Panc1 (cell line): ENCODE measurements around the gene DENND1B. TPM values are rescaled to one million over a fixed set of nuclear protein-coding genes. Genes with fewer than 3 reads are reported as not detected.

Experiments
- ATAC-seq: fragments of 200-7000 bp; cut with Tn5 transposase; 2 replicates; pipeline ENCODE4 v1.9.1; 2020; ENCODE audit warnings: mild to moderate bottlenecking, moderate library complexity
- BruUV-seq: library from RNA; stranded (reverse); fragments of 400-500 nt; replicated peaks from 2 replicates; lab custom pipeline; 2021; lab: Mats Ljungman, UMichigan
- CTCF ChIA-PET: fragments of 300-600 bp; sonication (Branson Sonifier 250); formaldehyde crosslinking; loops from one replicate; lab custom pipeline; 2022; ENCODE audit warnings: antibody characterized with exemption; lab: Charles Lee
- POLR2A ChIA-PET: fragments of 300-600 bp; sonication (Branson Sonifier 250); formaldehyde crosslinking; loops from one replicate; lab custom pipeline; 2022; ENCODE audit warnings: antibody characterized with exemption; lab: Charles Lee
- DNase-seq: peaks from one replicate; pipeline ENCODE4 v3.0.0-alpha.2; 2010; ENCODE audit warnings: low read depth, low spot score
- H3K27ac ChIP-seq: 2 replicates; pipeline ENCODE4 v1.5.1; 2011; ENCODE audit warnings: mild to moderate bottlenecking, low read length, inconsistent platforms
- H3K27me3 ChIP-seq: fragments of 200-500 bp; sonication (Bioruptor generic); 2 replicates; pipeline ENCODE4 v1.6.0; 2014; ENCODE audit warnings: low read length, inconsistent platforms; ENCODE audit not compliant: control insufficient read depth, insufficient read depth
- H3K36me3 ChIP-seq: fragments of 200-500 bp; sonication (Bioruptor generic); 2 replicates; pipeline ENCODE4 v1.5.1; 2014; ENCODE audit warnings: inconsistent platforms, mild to moderate bottlenecking, low read length, moderate library complexity; ENCODE audit not compliant: control insufficient read depth, insufficient read depth
- H3K4me1 ChIP-seq: 2 replicates; pipeline ENCODE4 v1.5.1; 2011; ENCODE audit warnings: inconsistent platforms, mild to moderate bottlenecking, low read length, moderate library complexity; ENCODE audit not compliant: control insufficient read depth, insufficient read depth
- H3K4me3 ChIP-seq, 2 experiments: 2 replicates each; pipeline ENCODE4 v1.5.1; 2011 to 2012; ENCODE audit warnings: low read depth in 2 of 2, low read length in 2 of 2, mild to moderate bottlenecking in 2 of 2, inconsistent platforms in 1 of 2, moderate library complexity in 1 of 2
- H3K9me3 ChIP-seq: fragments of 200-500 bp; sonication (Bioruptor generic); 2 replicates; pipeline ENCODE4 v1.5.1; 2014; ENCODE audit warnings: low read depth, mild to moderate bottlenecking, inconsistent platforms, low read length, moderate library complexity; ENCODE audit not compliant: control insufficient read depth, insufficient read depth
- POLR2AphosphoS5 ChIP-seq: IDR thresholded peaks from 2 replicates; pipeline ENCODE4 v1.6.1; 2012; ENCODE audit warnings: mild to moderate bottlenecking, low read depth, low read length, moderate library complexity
- SIN3A ChIP-seq: IDR thresholded peaks from 2 replicates; pipeline ENCODE4 v1.6.1; 2012; ENCODE audit warnings: low read depth, mild to moderate bottlenecking, low read length, moderate library complexity, borderline replicate concordance; ENCODE audit not compliant: insufficient read depth
- TCF7L2 ChIP-seq: IDR thresholded peaks from 2 replicates; pipeline ENCODE4 v1.6.1; 2011; ENCODE audit warnings: mild to moderate bottlenecking, low read depth, low read length, inconsistent platforms
- in situ Hi-C: cut with HindIII; loops from 2 replicates; pipeline ENCODE4 v1.10.0; 2016; ENCODE audit warnings: low sequenced_read_pairs, low pct_unique_long_range_greater_than_20kb
- intact Hi-C: fragments of 100-400 bp; cut with micrococcal nuclease; formaldehyde crosslinking; loops from one replicate; pipeline ENCODE4 v1.10.0; 2022; ENCODE audit not compliant: unreplicated experiment
- total RNA-seq: library from RNA; stranded (reverse); gene quantifications from one replicate; pipeline ENCODE4 v1.2.1, GENCODE V29; 2021; ENCODE audit not compliant: unreplicated experiment
- TF ChIP-seq, protein P1 (sequence below), 2 experiments: IDR thresholded peaks; 2 replicates each; pipeline ENCODE4 v1.6.1; 2011 to 2012; ENCODE audit warnings: low read depth in 2 of 2, control low read depth in 1 of 2, low read length in 1 of 2, mild to moderate bottlenecking in 1 of 2, moderate library complexity in 1 of 2; ENCODE audit not compliant: insufficient read depth in 1 of 2
- TF ChIP-seq, protein P2 (sequence below): fragments of 450-650 bp; IDR thresholded peaks from 2 replicates; pipeline ENCODE4 v1.5.1; 2017; ENCODE audit warnings: mild to moderate bottlenecking

Gene DENND1B
- total RNA-seq, 1 experiment from 2014 or later: 7.7 TPM

DNA sequence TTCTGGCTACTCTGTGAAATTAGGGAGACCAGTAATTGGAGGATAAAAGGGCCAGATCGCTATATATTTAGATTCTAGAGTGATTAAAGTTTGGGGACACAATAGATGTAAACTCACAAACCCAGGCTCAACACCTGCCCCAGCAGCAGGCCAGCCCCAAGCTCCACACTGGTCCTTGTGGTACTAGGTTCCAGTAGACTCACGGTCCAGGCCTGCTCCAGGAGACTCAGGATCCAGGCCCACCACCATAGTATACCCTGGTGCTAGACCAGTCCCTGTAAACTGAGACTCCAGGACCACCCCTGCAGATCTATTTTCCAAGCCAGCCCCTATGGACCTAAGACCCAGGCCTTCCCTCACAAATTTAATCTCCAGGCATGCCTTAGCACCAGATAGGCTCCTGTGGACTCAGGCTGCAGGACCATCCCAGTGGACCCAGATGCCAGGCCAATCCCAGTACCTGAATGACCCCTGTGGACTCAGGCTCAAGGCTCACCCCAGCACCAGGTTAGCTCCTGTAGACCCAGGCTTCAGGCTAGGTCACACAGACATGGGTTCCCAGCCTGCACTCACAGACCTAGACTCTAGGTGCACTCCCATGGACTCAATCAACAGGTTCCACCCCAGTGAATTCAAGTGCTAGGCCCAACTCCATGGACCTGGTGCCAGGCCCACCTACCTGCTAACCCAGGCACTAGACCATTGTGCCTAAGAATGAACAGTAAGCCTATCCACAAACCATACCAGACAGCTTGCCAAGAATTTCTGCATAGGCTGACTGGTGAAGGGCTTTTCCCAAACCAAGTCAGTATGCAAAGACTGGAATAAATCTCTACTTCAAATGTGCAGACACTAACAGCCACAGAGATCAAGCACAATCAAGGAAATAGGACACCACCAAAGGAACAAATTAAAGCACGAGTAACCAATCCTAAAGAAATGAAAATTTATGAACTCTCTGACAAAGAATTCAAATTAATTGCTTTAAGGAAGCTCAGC, 13.8 kb upstream of the DENND1B start:
- DNase-seq (no peak), ATAC-seq (no peak)
- H3K27ac ChIP-seq: no peak overlapping the region
- POLR2A ChIA-PET: interaction anchor here (0.6 to 0.7 kb wide), 2 partner anchors 53 to 90 kb away, joined by 9 to 15 read pairs; no protein-coding TSS in a partner anchor
- TF ChIP-seq, protein P1, sequence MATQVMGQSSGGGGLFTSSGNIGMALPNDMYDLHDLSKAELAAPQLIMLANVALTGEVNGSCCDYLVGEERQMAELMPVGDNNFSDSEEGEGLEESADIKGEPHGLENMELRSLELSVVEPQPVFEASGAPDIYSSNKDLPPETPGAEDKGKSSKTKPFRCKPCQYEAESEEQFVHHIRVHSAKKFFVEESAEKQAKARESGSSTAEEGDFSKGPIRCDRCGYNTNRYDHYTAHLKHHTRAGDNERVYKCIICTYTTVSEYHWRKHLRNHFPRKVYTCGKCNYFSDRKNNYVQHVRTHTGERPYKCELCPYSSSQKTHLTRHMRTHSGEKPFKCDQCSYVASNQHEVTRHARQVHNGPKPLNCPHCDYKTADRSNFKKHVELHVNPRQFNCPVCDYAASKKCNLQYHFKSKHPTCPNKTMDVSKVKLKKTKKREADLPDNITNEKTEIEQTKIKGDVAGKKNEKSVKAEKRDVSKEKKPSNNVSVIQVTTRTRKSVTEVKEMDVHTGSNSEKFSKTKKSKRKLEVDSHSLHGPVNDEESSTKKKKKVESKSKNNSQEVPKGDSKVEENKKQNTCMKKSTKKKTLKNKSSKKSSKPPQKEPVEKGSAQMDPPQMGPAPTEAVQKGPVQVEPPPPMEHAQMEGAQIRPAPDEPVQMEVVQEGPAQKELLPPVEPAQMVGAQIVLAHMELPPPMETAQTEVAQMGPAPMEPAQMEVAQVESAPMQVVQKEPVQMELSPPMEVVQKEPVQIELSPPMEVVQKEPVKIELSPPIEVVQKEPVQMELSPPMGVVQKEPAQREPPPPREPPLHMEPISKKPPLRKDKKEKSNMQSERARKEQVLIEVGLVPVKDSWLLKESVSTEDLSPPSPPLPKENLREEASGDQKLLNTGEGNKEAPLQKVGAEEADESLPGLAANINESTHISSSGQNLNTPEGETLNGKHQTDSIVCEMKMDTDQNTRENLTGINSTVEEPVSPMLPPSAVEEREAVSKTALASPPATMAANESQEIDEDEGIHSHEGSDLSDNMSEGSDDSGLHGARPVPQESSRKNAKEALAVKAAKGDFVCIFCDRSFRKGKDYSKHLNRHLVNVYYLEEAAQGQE (IDR thresholded peaks at IDR 0.05; ENCODE audit: insufficient read depth in 1 of 2, low read depth in 2 of 2, low read length in 1 of 2): no peak
- no peak for TF ChIP-seq TCF7L2
- TF ChIP-seq, protein P2, sequence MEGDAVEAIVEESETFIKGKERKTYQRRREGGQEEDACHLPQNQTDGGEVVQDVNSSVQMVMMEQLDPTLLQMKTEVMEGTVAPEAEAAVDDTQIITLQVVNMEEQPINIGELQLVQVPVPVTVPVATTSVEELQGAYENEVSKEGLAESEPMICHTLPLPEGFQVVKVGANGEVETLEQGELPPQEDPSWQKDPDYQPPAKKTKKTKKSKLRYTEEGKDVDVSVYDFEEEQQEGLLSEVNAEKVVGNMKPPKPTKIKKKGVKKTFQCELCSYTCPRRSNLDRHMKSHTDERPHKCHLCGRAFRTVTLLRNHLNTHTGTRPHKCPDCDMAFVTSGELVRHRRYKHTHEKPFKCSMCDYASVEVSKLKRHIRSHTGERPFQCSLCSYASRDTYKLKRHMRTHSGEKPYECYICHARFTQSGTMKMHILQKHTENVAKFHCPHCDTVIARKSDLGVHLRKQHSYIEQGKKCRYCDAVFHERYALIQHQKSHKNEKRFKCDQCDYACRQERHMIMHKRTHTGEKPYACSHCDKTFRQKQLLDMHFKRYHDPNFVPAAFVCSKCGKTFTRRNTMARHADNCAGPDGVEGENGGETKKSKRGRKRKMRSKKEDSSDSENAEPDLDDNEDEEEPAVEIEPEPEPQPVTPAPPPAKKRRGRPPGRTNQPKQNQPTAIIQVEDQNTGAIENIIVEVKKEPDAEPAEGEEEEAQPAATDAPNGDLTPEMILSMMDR: no peak
- no peak for TF ChIP-seq SIN3A
- TF ChIP-seq POLR2AphosphoS5: no peak
- intact Hi-C loops (no loop called here), in situ Hi-C loops (no loop called here)
- no peaks in the 10 kb centered on the region for H3K27me3 ChIP-seq
- no peak overlapping the region for H3K4me3 ChIP-seq
- CTCF ChIA-PET: no interaction called here
- no TSS peak for BruUV-seq
- H3K4me1 ChIP-seq: no peaks in the 10 kb centered on the region
- H3K9me3 ChIP-seq: no peaks in the 10 kb centered on the region
- H3K36me3 ChIP-seq: no peaks in the 10 kb centered on the region

DNA sequence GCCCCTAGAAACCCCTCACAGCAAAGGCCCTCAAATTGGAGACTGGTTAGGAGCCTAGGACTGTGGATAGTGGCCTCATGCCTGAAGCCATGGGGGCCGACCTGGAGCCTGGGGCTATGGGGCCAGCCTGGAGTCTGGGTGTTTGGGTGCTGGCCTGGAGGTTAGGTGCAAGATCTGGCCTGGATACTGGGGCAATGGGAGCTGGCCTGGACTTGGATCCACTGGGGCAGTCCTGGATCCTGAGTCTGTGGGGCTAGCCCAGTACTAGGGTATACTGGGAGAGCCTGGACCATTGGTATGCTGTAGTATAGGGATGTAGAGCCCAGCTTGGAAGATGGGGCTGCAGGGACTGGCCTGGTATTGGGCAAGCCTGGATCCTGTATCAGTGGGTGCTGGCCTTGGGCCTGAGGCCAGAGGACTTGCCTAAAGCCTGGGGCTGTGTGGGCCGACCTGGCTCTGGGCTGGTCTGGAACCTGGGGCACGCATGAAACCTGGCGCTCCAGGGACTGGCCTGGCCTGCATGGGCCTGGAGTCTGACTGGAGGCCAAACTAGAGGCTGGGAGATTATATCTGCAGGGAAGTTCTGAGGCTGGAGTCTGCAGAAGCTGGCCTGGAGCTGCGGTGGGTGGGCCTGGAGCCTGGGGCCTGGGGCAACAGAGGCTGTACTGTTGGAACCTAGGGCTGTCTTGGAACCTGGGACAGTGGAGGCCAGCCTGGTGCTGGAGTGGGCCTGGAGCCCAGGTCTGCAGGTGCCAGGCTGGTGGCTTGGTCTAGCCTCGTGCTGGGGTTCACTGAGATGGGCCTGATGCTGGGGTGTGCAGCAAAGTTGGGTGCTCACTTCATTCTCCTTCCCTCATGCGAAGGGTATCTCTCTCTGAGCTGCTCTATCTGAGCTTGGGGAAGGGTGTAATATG, 12.6 kb upstream of the DENND1B start:
- DNase-seq (no peak), ATAC-seq (no peak)
- intact Hi-C loops: no loop called here
- Histone ChIP-seq H3K27me3 (no peaks in the 10 kb centered on the region), H3K4me3 (no peak overlapping the region), H3K9me3 (no peaks in the 10 kb centered on the region), H3K4me1 (no peaks in the 10 kb centered on the region), H3K27ac (no peak overlapping the region), H3K36me3 (no peaks in the 10 kb centered on the region)
- POLR2A ChIA-PET: no interaction called here
- TF ChIP-seq, protein P2: no peak
- no peak for TF ChIP-seq POLR2AphosphoS5
- TF ChIP-seq TCF7L2: no peak
- TF ChIP-seq, protein P1 (IDR thresholded peaks at IDR 0.05; ENCODE audit: insufficient read depth in 1 of 2, low read depth in 2 of 2, low read length in 1 of 2): no peak
- no peak for TF ChIP-seq SIN3A
- CTCF ChIA-PET: no interaction called here
- in situ Hi-C loops: no loop called here
- no TSS peak for BruUV-seq
